Kidney glomerular epithelial cell (primary cell): ENCODE measurements around the gene DDX49.

ENCODE experiments used
- DNase-seq: peaks from one replicate; lab custom pipeline; 2025; lab: John Stamatoyannopoulos, UW

The DDX49 gene

DNA sequence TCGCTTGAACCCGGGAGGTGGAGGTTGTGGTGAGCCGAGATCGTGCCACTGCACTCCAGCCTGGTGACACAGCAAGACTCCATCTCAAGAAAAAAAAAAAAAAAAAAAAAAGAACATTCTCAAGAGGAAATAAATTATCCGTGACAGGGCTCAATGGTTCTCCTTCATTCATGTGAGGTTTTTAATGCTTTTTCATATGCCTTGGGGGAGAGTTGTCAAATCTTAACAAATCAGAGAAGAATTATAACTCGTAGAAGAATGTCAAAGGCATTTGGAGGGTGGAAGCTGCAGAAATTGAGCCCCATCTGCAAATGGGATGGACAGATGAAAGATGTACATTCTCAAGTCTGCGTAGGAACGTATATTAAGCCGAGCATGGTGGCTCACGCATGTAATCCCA lies 56.4 kb downstream of the DDX49 start:
- DNase-seq, result no peak
